GM21423 (cell line): ENCODE measurements around the gene LIM2.
"Not testable (repeated sequence)": the region's sequence is repeated elsewhere in the genome, so short reads cannot be mapped to it uniquely, and the experiment has no call there.

Source experiments
- ATAC-seq: cut with Tn5 transposase; IDR thresholded peaks from one replicate; pipeline ENCODE4 v1.9.1; 2021; ENCODE audit warnings: mild to moderate bottlenecking, moderate library complexity; ENCODE audit not compliant: unreplicated experiment

The LIM2 gene

GRCh38 chr19:51387924-51388389, at the start of gene LIM2:
Gene LIM2 (minus strand): TSS chr19:51387974. CDS start chr19:51387443, 531 bp downstream.
- no peak for ATAC-seq

- no peak for ATAC-seq
Measured at GRCh38 chr19:51434456-51434855, 46.7 kb upstream of the LIM2 start.

- no peak for ATAC-seq
Measured at GRCh38 chr19:51433043-51433442, 45.3 kb upstream of the LIM2 start.

GRCh38 chr19:51431124-51431523, 43.4 kb upstream of the LIM2 start:
- no peak for ATAC-seq

- no peak for ATAC-seq
Measured at GRCh38 chr19:51430221-51430620, 42.4 kb upstream of the LIM2 start.

GRCh38 chr19:51427201-51427600, 39.4 kb upstream of the LIM2 start:
- no peak for ATAC-seq

GRCh38 chr19:51422053-51422448, 34.3 kb upstream of the LIM2 start:
- ATAC-seq = no peak

GRCh38 chr19:51421229-51422052, 33.7 kb upstream of the LIM2 start:
- ATAC-seq = no peak

GRCh38 chr19:51420511-51420910, 32.7 kb upstream of the LIM2 start:
- ATAC-seq = not testable (repeated sequence)

- no peak for ATAC-seq
Measured at GRCh38 chr19:51418707-51419106, 30.9 kb upstream of the LIM2 start.

- peak; percentile 40 for ATAC-seq
Measured at GRCh38 chr19:51417810-51418157, 30.0 kb upstream of the LIM2 start.

GRCh38 chr19:51417107-51417809, 29.5 kb upstream of the LIM2 start, which contains the start of gene SIGLEC10:
Gene SIGLEC10 (minus strand): TSS chr19:51417642. CDS start chr19:51417581, 61 bp downstream.
- peak; percentile 66 for ATAC-seq

GRCh38 chr19:51416422-51416821, 28.6 kb upstream of the LIM2 start:
- ATAC-seq = not testable (repeated sequence)

- no peak for ATAC-seq
Measured at GRCh38 chr19:51415187-51415586, 27.4 kb upstream of the LIM2 start.

GRCh38 chr19:51410950-51411748, 23.4 kb upstream of the LIM2 start:
- ATAC-seq = no peak

- ATAC-seq = no peak
Measured at GRCh38 chr19:51407511-51408131, 19.8 kb upstream of the LIM2 start.

- no peak for ATAC-seq
Measured at GRCh38 chr19:51402117-51402516, 14.3 kb upstream of the LIM2 start.

- ATAC-seq = not testable (repeated sequence)
Measured at GRCh38 chr19:51399936-51400335, 12.2 kb upstream of the LIM2 start.

GRCh38 chr19:51399231-51399630, 11.5 kb upstream of the LIM2 start:
- no peak for ATAC-seq

- no peak for ATAC-seq
Measured at GRCh38 chr19:51398096-51398704, 10.4 kb upstream of the LIM2 start.
